SU-DHL-6 (cell line): ENCODE data around the gene YAF2.

Experiments used
- CTCF ChIP-seq: fragments of 200-600 bp; sonication (generic); IDR thresholded peaks from one replicate; pipeline ENCODE4 v1.5.1; 2017; ENCODE audit warnings: antibody characterized with exemption, mild to moderate bottlenecking, low read length, moderate library complexity; ENCODE audit not compliant: insufficient read depth, poor library complexity, severe bottlenecking
- EZH2phosphoT487 ChIP-seq: fragments of 200-600 bp; sonication (generic), shearing (Covaris generic); conservative IDR thresholded peaks from 2 replicates; pipeline ENCODE4 v1.6.1; 2018; ENCODE audit warnings: mild to moderate bottlenecking, antibody characterized with exemption, low read length, moderate library complexity, mixed read lengths

GRCh38 chr12:42135259-42135814 lies 102.7 kb downstream of the YAF2 start:
- TF ChIP-seq CTCF (no peak), EZH2phosphoT487 (no peak)
